Esophagus squamous epithelium (tissue), 5 donors: ENCODE results near the gene SZRD1. TPM values are rescaled to one million over a fixed set of nuclear protein-coding genes. Genes with fewer than 3 reads are reported as not detected.
A peak's percentile ranks its signal among the peaks of the same experiment; 100 is the strongest.

Source experiments
- DNase-seq: peaks from one replicate; lab custom pipeline; 2025; lab: John Stamatoyannopoulos, UW
- H3K27ac ChIP-seq, 4 donors: fragments of 200-600 bp; sonication (generic); one replicate each; pipeline ENCODE4 v1.5.1; 2016 to 2019; ENCODE audit warnings: mild to moderate bottlenecking in 1 of 4
- H3K27me3 ChIP-seq, 4 donors: fragments of 200-600 bp; sonication (generic); 1 replicate in 3 of 4; 2 replicates in 1 of 4; pipeline versions ENCODE4 v1.5.1 to v1.6.0; 2017 to 2021; ENCODE audit warnings: antibody characterized with exemption in 1 of 4
- H3K36me3 ChIP-seq, 3 donors: fragments of 200-600 bp; sonication (generic); one replicate each; pipeline ENCODE4 v1.5.1; 2016 to 2019
- H3K4me1 ChIP-seq, 3 donors: fragments of 200-600 bp; sonication (generic); one replicate each; pipeline ENCODE4 v1.5.1; 2017 to 2019
- H3K4me3 ChIP-seq, 4 donors: fragments of 200-600 bp; sonication (generic); 1 replicate in 3 of 4; 2 replicates in 1 of 4; pipeline ENCODE4 v1.5.1; 2016 to 2019; ENCODE audit warnings: mild to moderate bottlenecking in 2 of 4, moderate library complexity in 1 of 4
- H3K9me3 ChIP-seq, 3 donors: fragments of 200-600 bp; sonication (generic); one replicate each; pipeline ENCODE4 v1.5.1; 2016 to 2019
- POLR2A ChIP-seq, 4 donors: fragments of 450-650 bp; IDR thresholded peaks; one replicate each; pipeline ENCODE4 v1.6.1; 2017; ENCODE audit warnings: antibody characterized with exemption in 4 of 4, mild to moderate bottlenecking in 4 of 4, moderate library complexity in 3 of 4
- WGBS, 2 donors: methylation state at CpG; one replicate each; pipeline ENCODE4 v1.1.5; 2018; 5-methylcytosine and 5-hydroxymethylcytosine counted together
- intact Hi-C: fragments of 100-400 bp; cut with DNase I; formaldehyde crosslinking; loops from one replicate; pipeline ENCODE4 v1.15.0; 2022
- total RNA-seq, 4 donors: library from RNA; depleted of rRNA; stranded (reverse); fragments of >200 nt; gene quantifications; one replicate each; pipeline ENCODE4 v1.1.0, GENCODE V29; 2016
- TF ChIP-seq, protein P1 (sequence below), 6 experiments: fragments of 450-650 bp in 4 of 6; fragments of 200-600 bp in 2 of 6; sonication (generic) in 2 of 6; IDR thresholded peaks; one replicate each; pipeline ENCODE4 v1.5.1; 2016 to 2019; ENCODE audit warnings: antibody characterized with exemption in 6 of 6, mild to moderate bottlenecking in 4 of 6, moderate library complexity in 4 of 6
- donor health status: DM: yes; HTN: yes; CAD: no.

SZRD1 gene
- total RNA-seq, 4 donors from 2014 or later: 51.7 to 65.0 (median 58.5) TPM

- H3K36me3 ChIP-seq: peaks cover 9 to 43% (median 21%) of the 10 kb centered on the region in 3 donors
- no peaks in the 10 kb centered on the region for H3K9me3 ChIP-seq
- WGBS, 2 donors: 0% methylated on average over 10 to 12 of the region's 12 CpGs
- DNase-seq: no peak
- peak overlapping the region; percentile 85 to 96 (median 91) for H3K27ac ChIP-seq
- peaks cover 11 to 44% (median 30%) of the 10 kb centered on the region in 3 donors for H3K4me1 ChIP-seq
- no peaks in the 10 kb centered on the region for H3K27me3 ChIP-seq
- intact Hi-C loops: loop anchor here (10.0 kb wide), 1 partner anchor 54 kb away; no protein-coding TSS in a partner anchor
- H3K4me3 ChIP-seq: peak overlapping the region; percentile 92 to 98 (median 95)
- no peak for TF ChIP-seq POLR2A (IDR thresholded peaks at IDR 0.05)
- TF ChIP-seq, protein P1, sequence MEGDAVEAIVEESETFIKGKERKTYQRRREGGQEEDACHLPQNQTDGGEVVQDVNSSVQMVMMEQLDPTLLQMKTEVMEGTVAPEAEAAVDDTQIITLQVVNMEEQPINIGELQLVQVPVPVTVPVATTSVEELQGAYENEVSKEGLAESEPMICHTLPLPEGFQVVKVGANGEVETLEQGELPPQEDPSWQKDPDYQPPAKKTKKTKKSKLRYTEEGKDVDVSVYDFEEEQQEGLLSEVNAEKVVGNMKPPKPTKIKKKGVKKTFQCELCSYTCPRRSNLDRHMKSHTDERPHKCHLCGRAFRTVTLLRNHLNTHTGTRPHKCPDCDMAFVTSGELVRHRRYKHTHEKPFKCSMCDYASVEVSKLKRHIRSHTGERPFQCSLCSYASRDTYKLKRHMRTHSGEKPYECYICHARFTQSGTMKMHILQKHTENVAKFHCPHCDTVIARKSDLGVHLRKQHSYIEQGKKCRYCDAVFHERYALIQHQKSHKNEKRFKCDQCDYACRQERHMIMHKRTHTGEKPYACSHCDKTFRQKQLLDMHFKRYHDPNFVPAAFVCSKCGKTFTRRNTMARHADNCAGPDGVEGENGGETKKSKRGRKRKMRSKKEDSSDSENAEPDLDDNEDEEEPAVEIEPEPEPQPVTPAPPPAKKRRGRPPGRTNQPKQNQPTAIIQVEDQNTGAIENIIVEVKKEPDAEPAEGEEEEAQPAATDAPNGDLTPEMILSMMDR (IDR thresholded peaks at IDR 0.05): no peak
These were observed 74.2 kb downstream of the SZRD1 start for GRCh38 chr1:16441282-16441665.

- TF ChIP-seq, protein P1 (IDR thresholded peaks at IDR 0.05): no peak
- TF ChIP-seq POLR2A (IDR thresholded peaks at IDR 0.05): no peak
- no peaks in the 10 kb centered on the region for H3K27me3 ChIP-seq
- H3K4me3 ChIP-seq: peak overlapping the region in 1 of 4 donors; percentile 92
- no peak for DNase-seq
- peaks cover 11 to 44% (median 30%) of the 10 kb centered on the region in 3 donors for H3K4me1 ChIP-seq
- H3K36me3 ChIP-seq: peaks cover 9 to 53% (median 22%) of the 10 kb centered on the region in 3 donors
- intact Hi-C loops: loop anchor here (10.0 kb wide), 1 partner anchor 53 kb away; no protein-coding TSS in a partner anchor
- H3K27ac ChIP-seq: peak overlapping the region in 1 of 4 donors; percentile 14
- no peaks in the 10 kb centered on the region for H3K9me3 ChIP-seq
- 52 to 85% methylated on average over 3 to 7 of the region's 7 CpGs for WGBS, 2 donors
These were observed 75.2 kb downstream of the SZRD1 start for GRCh38 chr1:16442265-16442664.

GRCh38 chr1:16442941-16443340, 75.9 kb downstream of the SZRD1 start:
- WGBS, 2 donors: 37 to 58% methylated on average over 2 of the region's 2 CpGs
- Histone ChIP-seq H3K36me3 (peaks cover 9 to 60% (median 27%) of the 10 kb centered on the region in 3 donors), H3K4me3 (no peak overlapping the region), H3K9me3 (no peaks in the 10 kb centered on the region), H3K4me1 (peaks cover 11 to 44% (median 30%) of the 10 kb centered on the region in 3 donors), H3K27ac (peak overlapping the region in 1 of 4 donors; percentile 14), H3K27me3 (no peaks in the 10 kb centered on the region)
- DNase-seq: no peak
- no peak for TF ChIP-seq POLR2A (IDR thresholded peaks at IDR 0.05)
- TF ChIP-seq, protein P1 (IDR thresholded peaks at IDR 0.05): no peak
- intact Hi-C loops: loop anchor here (10.0 kb wide), 1 partner anchor 52 kb away; no protein-coding TSS in a partner anchor

DNA sequence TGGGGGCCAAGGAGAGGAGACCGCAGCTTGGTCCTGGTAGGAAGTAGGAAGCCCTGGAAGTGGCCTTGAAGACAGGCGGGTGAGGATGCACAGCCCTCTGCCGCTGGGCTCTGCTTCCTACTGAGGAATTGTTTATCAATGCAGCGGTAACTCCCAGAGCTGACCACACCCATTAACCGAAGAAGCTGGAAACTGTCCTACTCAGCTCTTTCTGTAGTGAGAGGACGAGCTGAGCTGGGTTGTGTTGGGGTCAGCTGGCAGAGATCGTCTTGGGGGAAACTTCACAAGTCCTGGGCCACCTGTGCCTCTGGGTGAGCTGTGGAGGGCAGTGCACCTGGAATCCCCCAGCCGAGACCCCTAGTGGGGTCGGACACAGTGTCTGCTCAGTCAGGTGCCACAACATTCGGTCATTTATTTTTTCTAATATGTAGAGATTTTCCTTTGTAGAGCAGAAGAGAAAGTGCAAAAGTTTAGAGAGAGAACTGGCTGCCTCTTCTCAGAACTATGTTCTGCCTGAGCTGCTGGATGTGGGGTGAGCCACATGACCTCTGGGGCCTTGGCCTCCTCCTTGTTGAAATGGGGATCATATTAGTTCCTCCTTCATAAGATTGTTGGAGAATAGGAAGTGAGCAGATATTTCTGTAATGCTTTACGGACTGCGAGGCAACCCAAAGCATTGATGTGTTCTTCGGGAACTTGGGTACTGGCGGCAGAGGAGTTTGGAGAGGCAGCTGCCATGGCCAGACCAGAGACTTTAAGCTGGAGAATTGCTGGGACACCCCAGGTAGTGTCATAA, 77.1 kb downstream of the SZRD1 start:
- DNase-seq: no peak
- intact Hi-C loops: loop anchor here (10.0 kb wide), 1 partner anchor 51 kb away; no protein-coding TSS in a partner anchor
- peak overlapping the region in 2 of 4 donors; percentile 11 to 29 for H3K27ac ChIP-seq

More for the DNA sequence above, 77.1 kb downstream of the SZRD1 start:
- H3K27me3 ChIP-seq: no peaks in the 10 kb centered on the region
- TF ChIP-seq, protein P1 (IDR thresholded peaks at IDR 0.05): no peak
- no peak for TF ChIP-seq POLR2A (IDR thresholded peaks at IDR 0.05)
- peaks cover 9 to 72% (median 40%) of the 10 kb centered on the region in 3 donors for H3K36me3 ChIP-seq
- H3K4me3 ChIP-seq: no peak overlapping the region
- no peaks in the 10 kb centered on the region for H3K9me3 ChIP-seq
- 72 to 79% methylated on average over 10 to 14 of the region's 14 CpGs for WGBS, 2 donors
- H3K4me1 ChIP-seq: peaks cover 11 to 48% (median 30%) of the 10 kb centered on the region in 3 donors
